HEK293 (cell line): ENCODE measurements around the gene C2orf76.

Source experiments
- CTCF ChIA-PET: fragments of 350-600 bp; formaldehyde crosslinking; extraction: SDS; loops from one replicate; lab custom pipeline; 2021; ENCODE audit warnings: antibody characterized with exemption; lab: Yijun Ruan, JAX
- POLR2A ChIA-PET: fragments of 300-600 bp; formaldehyde crosslinking; extraction: SDS; loops from one replicate; lab custom pipeline; 2020; ENCODE audit warnings: antibody characterized with exemption, inconsistent platforms; lab: Yijun Ruan, JAX
- H3K27ac ChIP-seq: fragments of 200-500 bp; sonication (Bioruptor generic); 2 replicates; pipeline ENCODE4 v1.5.1; 2014; ENCODE audit warnings: low read depth, low read length, control low read depth, inconsistent platforms; ENCODE audit errors: extremely low read depth
- H3K36me3 ChIP-seq, 2 experiments: fragments of 200-500 bp in 1 of 2; sonication (Bioruptor generic) in 1 of 2; 1 replicate in 1 of 2; 2 replicates in 1 of 2; pipeline ENCODE4 v1.5.1; 2014 to 2017; ENCODE audit warnings: inconsistent platforms in 2 of 2, low read length in 2 of 2; ENCODE audit not compliant: control insufficient read depth in 2 of 2, insufficient read depth in 1 of 2
- H3K4me1 ChIP-seq: fragments of 200-500 bp; sonication (Bioruptor generic); 2 replicates; pipeline ENCODE4 v1.5.1; 2014; ENCODE audit warnings: mild to moderate bottlenecking, low read length, inconsistent platforms; ENCODE audit not compliant: control insufficient read depth, insufficient read depth
- H3K4me3 ChIP-seq: 2 replicates; pipeline ENCODE4 v1.5.1; 2011; ENCODE audit warnings: low read depth, mild to moderate bottlenecking, control low read depth, low read length, moderate library complexity
- H3K9me3 ChIP-seq: fragments of 200-500 bp; sonication (Bioruptor generic); 2 replicates; pipeline ENCODE4 v1.5.1; 2014; ENCODE audit warnings: low read depth, low read length, inconsistent platforms; ENCODE audit not compliant: control insufficient read depth, insufficient read depth
- FEZF1 ChIP-seq: fragments of 450-650 bp; formaldehyde crosslinking; IDR thresholded peaks from 2 replicates; pipeline ENCODE4 v1.5.1; 2016; ENCODE audit warnings: missing biosample characterization, missing genetic modification characterization
- GFI1B ChIP-seq: fragments of 450-650 bp; formaldehyde crosslinking; IDR thresholded peaks from 2 replicates; pipeline ENCODE4 v1.5.1; 2016; ENCODE audit warnings: missing biosample characterization, missing genetic modification characterization
- HOXA7 ChIP-seq: sonication (generic); formaldehyde crosslinking; IDR thresholded peaks from 2 replicates; pipeline ENCODE4 v1.8.1; 2022; ENCODE audit warnings: missing genetic modification reagents, borderline replicate concordance
- KLF1 ChIP-seq: fragments of 450-650 bp; formaldehyde crosslinking; IDR thresholded peaks from 2 replicates; pipeline ENCODE4 v1.5.1; 2016; ENCODE audit warnings: missing biosample characterization, missing genetic modification characterization
- ZBTB6 ChIP-seq: fragments of 450-650 bp; formaldehyde crosslinking; IDR thresholded peaks from 2 replicates; pipeline ENCODE4 v1.5.1; 2017; ENCODE audit warnings: missing biosample characterization, missing genetic modification characterization
- ZBTB7A ChIP-seq: fragments of 450-650 bp; formaldehyde crosslinking; IDR thresholded peaks from 2 replicates; pipeline ENCODE4 v1.5.1; 2016; ENCODE audit warnings: low read depth, missing biosample characterization, missing genetic modification characterization
- ZFP37 ChIP-seq: fragments of 450-650 bp; formaldehyde crosslinking; IDR thresholded peaks from 2 replicates; pipeline ENCODE4 v1.5.1; 2016; ENCODE audit warnings: missing biosample characterization, missing genetic modification characterization
- ZNF24 ChIP-seq: fragments of 450-650 bp; formaldehyde crosslinking; IDR thresholded peaks from 2 replicates; pipeline ENCODE4 v1.5.1; 2016; ENCODE audit warnings: missing biosample characterization, missing genetic modification characterization
- ZNF274 ChIP-seq, 2 experiments: fragments of 200-500 bp in 1 of 2; fragments of 450-650 bp in 1 of 2; sonication (Bioruptor generic) in 1 of 2; formaldehyde crosslinking in 1 of 2; IDR thresholded peaks; 2 replicates each; pipeline versions ENCODE4 v1.5.1 to v1.6.1; 2014 to 2016; ENCODE audit warnings: borderline replicate concordance in 1 of 2, inconsistent platforms in 1 of 2, low read length in 1 of 2, missing biosample characterization in 1 of 2, missing genetic modification characterization in 1 of 2
- ZNF302 ChIP-seq: fragments of 450-650 bp; formaldehyde crosslinking; IDR thresholded peaks from 2 replicates; pipeline ENCODE4 v1.5.1; 2016; ENCODE audit warnings: missing biosample characterization, missing genetic modification characterization, low read depth
- ZNF335 ChIP-seq: fragments of 450-650 bp; formaldehyde crosslinking; conservative IDR thresholded peaks from 2 replicates; pipeline ENCODE4 v1.5.1; 2016; ENCODE audit warnings: missing biosample characterization, missing genetic modification characterization
- ZNF366 ChIP-seq: fragments of 450-650 bp; formaldehyde crosslinking; conservative IDR thresholded peaks from 2 replicates; pipeline ENCODE4 v1.5.1; 2016; ENCODE audit warnings: missing biosample characterization, missing genetic modification characterization
- ZNF37A ChIP-seq: fragments of 450-650 bp; IDR thresholded peaks from 2 replicates; pipeline ENCODE4 v1.5.1; 2018; ENCODE audit warnings: missing biosample characterization, missing genetic modification characterization
- ZNF518A ChIP-seq: fragments of 450-650 bp; formaldehyde crosslinking; conservative IDR thresholded peaks from 2 replicates; pipeline ENCODE4 v1.5.1; 2016; ENCODE audit warnings: low read depth, missing biosample characterization, missing genetic modification characterization
- ZNF544 ChIP-seq: fragments of 450-650 bp; formaldehyde crosslinking; IDR thresholded peaks from 2 replicates; pipeline ENCODE4 v1.5.0; 2017; ENCODE audit warnings: missing biosample characterization, missing genetic modification characterization
- ZNF623 ChIP-seq: fragments of 450-650 bp; formaldehyde crosslinking; IDR thresholded peaks from 2 replicates; pipeline ENCODE4 v1.5.1; 2016; ENCODE audit warnings: missing biosample characterization, missing genetic modification characterization
- ZNF660 ChIP-seq: fragments of 450-650 bp; IDR thresholded peaks from 2 replicates; pipeline ENCODE4 v1.5.1; 2018; ENCODE audit warnings: missing biosample characterization, mild to moderate bottlenecking, missing genetic modification characterization
- ZNF664 ChIP-seq: fragments of 450-650 bp; formaldehyde crosslinking; IDR thresholded peaks from 2 replicates; pipeline ENCODE4 v1.5.1; 2016; ENCODE audit warnings: missing biosample characterization, missing genetic modification characterization
- ZNF670 ChIP-seq: fragments of 450-650 bp; formaldehyde crosslinking; IDR thresholded peaks from 2 replicates; pipeline ENCODE4 v1.5.1; 2016; ENCODE audit warnings: missing biosample characterization, missing genetic modification characterization, low read depth

Gene C2orf76

GRCh38 chr2:119280680-119281079 is 86.0 kb downstream of the C2orf76 start:
- H3K4me3 ChIP-seq, result no peak overlapping the region
- H3K9me3 ChIP-seq, result no peaks in the 10 kb centered on the region
- TF ChIP-seq ZNF518A (tag by site-specific recombination), result no peak
- TF ChIP-seq HOXA7 (CRISPR knock-in tag), result no peak
- TF ChIP-seq ZNF623 (tag by site-specific recombination), result no peak
- TF ChIP-seq ZFP37 (tag by site-specific recombination), result no peak
- TF ChIP-seq ZNF660, result no peak
- no peak for TF ChIP-seq ZNF670
- no peak for TF ChIP-seq ZNF37A
- POLR2A ChIA-PET, result no interaction called here
- no peaks in the 10 kb centered on the region for H3K36me3 ChIP-seq
- no peak overlapping the region for H3K27ac ChIP-seq
- H3K4me1 ChIP-seq, result no peaks in the 10 kb centered on the region
- CTCF ChIA-PET, result interaction anchor here (0.7 to 1.3 kb wide), 3 partner anchors 10 to 45 kb away, joined by 3 to 4 read pairs (median 4); no protein-coding TSS in a partner anchor

DNA sequence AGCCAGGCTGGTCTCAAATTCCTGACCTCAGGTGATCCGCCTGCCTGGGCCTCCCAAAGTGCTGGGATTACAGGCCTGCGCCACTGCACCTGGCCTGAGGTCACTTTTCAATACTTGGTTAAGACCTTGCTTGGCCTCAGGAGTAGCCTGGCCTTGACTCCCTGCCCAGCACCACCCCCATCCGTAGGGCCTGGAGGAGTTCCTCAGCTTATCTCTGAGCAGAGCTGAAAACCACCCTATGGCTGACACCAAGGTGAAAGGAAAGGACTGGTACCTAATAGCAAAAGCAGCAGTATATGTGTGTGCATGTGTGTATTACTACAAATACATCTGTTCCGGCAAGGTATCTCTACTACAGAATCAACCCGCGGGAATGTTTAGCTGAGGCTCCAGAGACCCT is 87.0 kb downstream of the C2orf76 start:
- Histone ChIP-seq H3K27ac (no peak overlapping the region), H3K4me1 (no peaks in the 10 kb centered on the region), H3K36me3 (no peaks in the 10 kb centered on the region), H3K9me3 (no peaks in the 10 kb centered on the region), H3K4me3 (no peak overlapping the region)
- POLR2A ChIA-PET, result no interaction called here
- TF ChIP-seq ZNF335 (tag by site-specific recombination) (peak; percentile 43; the same call in 1 of the 2 replicates), KLF1 (tag by site-specific recombination) (no peak), FEZF1 (tag by site-specific recombination) (no peak), ZNF274 (IDR thresholded peaks at IDR 0.05; ENCODE audit: low read length) (no peak), ZNF274 (tag by site-specific recombination; IDR thresholded peaks at IDR 0.05; ENCODE audit: borderline replicate concordance) (no peak), ZNF24 (no peak)
- CTCF ChIA-PET, result interaction anchor here (0.6 kb wide), 1 partner anchor 32 kb away, joined by 3 read pairs; no protein-coding TSS in a partner anchor

- CTCF ChIA-PET, result no interaction called here
Measured at GRCh38 chr2:119278946-119279345, 87.7 kb downstream of the C2orf76 start.

More at GRCh38 chr2:119278946-119279345, 87.7 kb downstream of the C2orf76 start:
- TF ChIP-seq ZNF302 (tag by site-specific recombination), result no peak
- TF ChIP-seq GFI1B, result no peak
- no peak for TF ChIP-seq ZBTB6 (tag by site-specific recombination)
- TF ChIP-seq ZNF544, result no peak
- no peak for TF ChIP-seq ZNF366 (tag by site-specific recombination)
- no peak for TF ChIP-seq ZBTB7A (tag by site-specific recombination)
- TF ChIP-seq ZNF664, result no peak
- no peak overlapping the region for H3K27ac ChIP-seq
- H3K9me3 ChIP-seq, result no peaks in the 10 kb centered on the region
- POLR2A ChIA-PET, result no interaction called here
- H3K4me3 ChIP-seq, result no peak overlapping the region
- H3K36me3 ChIP-seq, result no peaks in the 10 kb centered on the region
- no peaks in the 10 kb centered on the region for H3K4me1 ChIP-seq
